Endothelial cell (in vitro differentiated cells): Measurements from ENCODE around the gene FEM1C. TPM values are rescaled to one million over a fixed set of nuclear protein-coding genes. Genes with fewer than 3 reads are reported as not detected.

Experiments
- DNase-seq: peaks from one replicate; pipeline ENCODE4 v3.0.0; 2021; ENCODE audit warnings: low spot score
- H3K27ac Mint-ChIP-seq: one replicate; pipeline ENCODE4 v1.8.0; 2021; ENCODE audit warnings: mixed read lengths, inconsistent platforms; ENCODE audit not compliant: unreplicated experiment
- H3K27me3 Mint-ChIP-seq: one replicate; pipeline ENCODE4 v1.8.0; 2021; ENCODE audit warnings: mild to moderate bottlenecking, moderate library complexity, mixed read lengths, inconsistent platforms; ENCODE audit not compliant: unreplicated experiment
- H3K36me3 Mint-ChIP-seq: one replicate; pipeline ENCODE4 v1.8.0; 2021; ENCODE audit warnings: mild to moderate bottlenecking, low read depth, mixed read lengths, inconsistent platforms; ENCODE audit not compliant: unreplicated experiment
- H3K4me1 Mint-ChIP-seq: one replicate; pipeline ENCODE4 v1.8.0; 2021; ENCODE audit warnings: mild to moderate bottlenecking, mixed read lengths, inconsistent platforms; ENCODE audit not compliant: unreplicated experiment
- H3K4me3 Mint-ChIP-seq: one replicate; pipeline ENCODE4 v1.8.0; 2021; ENCODE audit warnings: mild to moderate bottlenecking, mixed read lengths, inconsistent platforms; ENCODE audit not compliant: unreplicated experiment
- H3K9me3 Mint-ChIP-seq: one replicate; pipeline ENCODE4 v1.8.0; 2021; ENCODE audit warnings: mixed read lengths, inconsistent platforms; ENCODE audit not compliant: unreplicated experiment
- total RNA-seq: library from RNA; stranded (reverse); fragmentation: NEBNext Ultra II Directional; extraction: Animal tissue kit (Norgen Biotek cat#: 25700); gene quantifications from one replicate; pipeline ENCODE4 v1.2.1, GENCODE V29; 2021; ENCODE audit not compliant: unreplicated experiment
- TF ChIP-seq, protein P1 (sequence below): fragments of 200-600 bp; sonication (generic); IDR thresholded peaks from one replicate; pipeline ENCODE4 v1.5.0; 2021; ENCODE audit warnings: antibody characterized with exemption; ENCODE audit not compliant: unreplicated experiment

Gene FEM1C
- total RNA-seq, 1 donor from 2014 or later: 16.8 TPM

DNA sequence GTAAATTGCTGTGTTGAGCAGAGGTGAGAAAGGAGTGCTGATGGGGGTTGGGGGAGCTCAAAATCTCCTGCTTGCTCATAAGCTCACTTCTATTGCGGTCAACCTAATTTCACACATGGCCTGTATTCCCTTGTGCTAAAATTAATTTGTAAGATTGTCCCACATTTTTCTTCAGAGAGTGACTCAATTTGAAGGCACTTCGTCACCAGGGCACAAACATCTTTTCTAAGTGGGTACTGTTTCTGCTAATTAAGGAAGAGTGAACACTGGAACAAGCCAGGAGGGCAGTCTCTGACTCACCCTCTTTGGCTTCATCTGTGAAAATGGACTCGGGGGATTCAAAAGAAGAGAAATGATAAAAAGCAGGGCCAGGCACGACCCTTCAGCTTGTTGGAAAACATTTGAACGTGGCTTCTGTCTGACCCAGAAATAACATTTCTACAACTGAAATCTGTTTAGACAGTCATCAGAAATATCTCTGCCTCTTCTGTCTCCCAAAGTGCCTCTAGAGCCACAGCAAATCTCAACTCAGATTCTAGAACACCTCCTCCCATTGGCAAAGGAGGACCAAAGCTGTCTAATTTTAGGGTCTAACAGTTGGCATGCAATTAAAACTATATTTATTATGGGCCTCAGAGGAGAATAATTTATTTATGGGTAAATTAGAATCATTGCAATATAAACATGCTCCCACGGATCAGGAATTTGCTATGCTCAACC lies 49.8 kb downstream of the FEM1C start:
- Mint-ChIP-seq H3K9me3 (no peaks in the 10 kb centered on the region), H3K36me3 (no peaks in the 10 kb centered on the region), H3K4me1 (peaks cover 7% of the 10 kb centered on the region), H3K27ac (no peak overlapping the region), H3K4me3 (no peak overlapping the region), H3K27me3 (no peaks in the 10 kb centered on the region)
- no peak for DNase-seq
- TF ChIP-seq, protein P1, sequence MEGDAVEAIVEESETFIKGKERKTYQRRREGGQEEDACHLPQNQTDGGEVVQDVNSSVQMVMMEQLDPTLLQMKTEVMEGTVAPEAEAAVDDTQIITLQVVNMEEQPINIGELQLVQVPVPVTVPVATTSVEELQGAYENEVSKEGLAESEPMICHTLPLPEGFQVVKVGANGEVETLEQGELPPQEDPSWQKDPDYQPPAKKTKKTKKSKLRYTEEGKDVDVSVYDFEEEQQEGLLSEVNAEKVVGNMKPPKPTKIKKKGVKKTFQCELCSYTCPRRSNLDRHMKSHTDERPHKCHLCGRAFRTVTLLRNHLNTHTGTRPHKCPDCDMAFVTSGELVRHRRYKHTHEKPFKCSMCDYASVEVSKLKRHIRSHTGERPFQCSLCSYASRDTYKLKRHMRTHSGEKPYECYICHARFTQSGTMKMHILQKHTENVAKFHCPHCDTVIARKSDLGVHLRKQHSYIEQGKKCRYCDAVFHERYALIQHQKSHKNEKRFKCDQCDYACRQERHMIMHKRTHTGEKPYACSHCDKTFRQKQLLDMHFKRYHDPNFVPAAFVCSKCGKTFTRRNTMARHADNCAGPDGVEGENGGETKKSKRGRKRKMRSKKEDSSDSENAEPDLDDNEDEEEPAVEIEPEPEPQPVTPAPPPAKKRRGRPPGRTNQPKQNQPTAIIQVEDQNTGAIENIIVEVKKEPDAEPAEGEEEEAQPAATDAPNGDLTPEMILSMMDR: no peak

- no peaks in the 10 kb centered on the region for H3K36me3 Mint-ChIP-seq
- TF ChIP-seq, protein P1: no peak
- peaks cover 1% of the 10 kb centered on the region for H3K27me3 Mint-ChIP-seq
- H3K9me3 Mint-ChIP-seq: no peaks in the 10 kb centered on the region
- H3K27ac Mint-ChIP-seq: no peak overlapping the region
- H3K4me3 Mint-ChIP-seq: no peak overlapping the region
- DNase-seq: no peak
- peaks cover 7% of the 10 kb centered on the region for H3K4me1 Mint-ChIP-seq
Measured at GRCh38 chr5:115490596-115490995, 54.0 kb downstream of the FEM1C start.

DNA sequence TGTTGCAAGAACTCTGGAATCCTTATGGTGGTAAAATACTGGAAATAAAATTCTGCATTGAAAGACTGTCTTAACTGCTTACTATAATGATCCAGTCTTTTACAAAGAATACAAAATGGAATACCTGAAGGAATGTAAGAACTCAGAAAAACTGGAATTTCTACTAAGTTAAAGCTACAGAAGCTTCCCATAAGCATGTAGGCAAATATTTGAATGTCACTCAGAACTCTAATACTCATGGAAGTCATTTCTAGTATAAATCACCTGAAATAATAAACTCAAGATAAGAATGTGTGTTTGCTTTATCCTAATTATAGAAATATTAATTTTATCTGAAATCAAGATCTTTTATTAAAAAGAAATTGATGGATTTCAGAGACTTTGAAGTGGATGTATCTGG lies 54.8 kb downstream of the FEM1C start:
- Mint-ChIP-seq H3K4me1 (peaks cover 7% of the 10 kb centered on the region), H3K9me3 (no peaks in the 10 kb centered on the region), H3K27me3 (peaks cover 1% of the 10 kb centered on the region), H3K36me3 (no peaks in the 10 kb centered on the region), H3K4me3 (no peak overlapping the region), H3K27ac (no peak overlapping the region)
- TF ChIP-seq, protein P1: no peak
- no peak for DNase-seq

DNA sequence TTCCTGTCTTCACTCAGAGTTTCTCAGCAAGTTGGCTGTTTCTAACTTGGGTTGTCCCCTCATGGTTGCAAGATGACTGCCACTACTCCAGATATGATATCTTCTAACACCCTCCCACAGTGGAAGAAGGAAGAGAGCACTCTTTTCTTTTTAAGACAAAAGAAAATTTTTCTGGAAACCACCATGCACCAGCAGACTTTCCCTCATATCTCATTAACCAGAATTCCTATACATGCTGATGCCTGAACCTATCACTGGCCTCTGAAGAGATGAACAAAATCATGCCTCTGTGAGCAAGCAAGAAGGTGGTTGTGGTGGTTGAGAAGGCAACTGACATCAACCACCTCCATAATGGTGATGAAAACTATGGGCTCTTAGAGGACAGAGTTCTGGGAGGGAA lies 56.8 kb downstream of the FEM1C start:
- TF ChIP-seq, protein P1: no peak
- Mint-ChIP-seq H3K27me3 (peaks cover 1% of the 10 kb centered on the region), H3K27ac (no peak overlapping the region), H3K9me3 (no peaks in the 10 kb centered on the region), H3K4me3 (no peak overlapping the region), H3K4me1 (peaks cover under 1% of the 10 kb centered on the region), H3K36me3 (no peaks in the 10 kb centered on the region)
- DNase-seq: no peak

DNA sequence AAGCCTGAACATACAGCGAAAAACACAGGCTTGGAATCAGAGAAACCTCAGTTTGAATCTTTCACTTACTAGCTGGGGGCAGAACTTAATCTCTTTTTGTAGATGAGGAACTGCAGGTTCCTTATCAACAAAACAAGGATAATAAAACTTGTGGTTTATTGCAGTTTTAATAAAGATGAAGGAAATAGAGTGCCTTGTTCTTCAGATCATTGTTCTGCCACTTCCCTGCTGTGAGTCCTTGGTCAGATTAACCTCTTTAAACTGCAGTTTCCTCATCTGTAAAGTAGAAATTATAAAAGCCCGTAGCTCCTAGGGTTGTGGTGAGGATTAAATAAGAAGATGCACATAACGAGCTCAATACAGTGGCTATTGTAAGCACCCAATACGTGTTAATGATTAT lies 57.4 kb downstream of the FEM1C start:
- TF ChIP-seq, protein P1: no peak
- DNase-seq: no peak
- Mint-ChIP-seq H3K27ac (no peak overlapping the region), H3K36me3 (no peaks in the 10 kb centered on the region), H3K27me3 (peaks cover 1% of the 10 kb centered on the region), H3K4me3 (no peak overlapping the region), H3K4me1 (no peaks in the 10 kb centered on the region), H3K9me3 (no peaks in the 10 kb centered on the region)
